Myocyte (in vitro differentiated cells): Measurements from ENCODE around the gene ARNT2. TPM values are rescaled to one million over a fixed set of nuclear protein-coding genes. Genes with fewer than 3 reads are reported as not detected.
"Not testable (repeated sequence)": the region's sequence is repeated elsewhere in the genome, so short reads cannot be mapped to it uniquely, and the experiment has no call there.

ENCODE experiments used
- DNase-seq: peaks from one replicate; pipeline ENCODE4 v3.0.0-alpha.2; 2012; ENCODE audit warnings: low read depth
- microRNA-seq: library from miRNA; unstranded; fragments of <30 nt; microRNA quantifications from one replicate; pipeline ENCODE4, GENCODE V29; 2016
- total RNA-seq: library from RNA; depleted of rRNA; stranded (reverse); fragments of >200 nt; gene quantifications from 2 replicates; pipeline ENCODE4 v1.2.3, GENCODE V29; 2014

The ARNT2 gene
- total RNA-seq, 1 donor from 2014 or later = 26.6 TPM

GRCh38 chr15:80643431-80643951 is 239.3 kb downstream of the ARNT2 start:
- no peak for DNase-seq

- no peak for DNase-seq
Observed at GRCh38 chr15:80645494-80646065, 241.4 kb downstream of the ARNT2 start.

GRCh38 chr15:80647424-80647823 is 243.2 kb downstream of the ARNT2 start:
- not testable (repeated sequence) for DNase-seq

Small RNA genes within 50 kb of the gene (microRNA-seq; reads per million reads assigned to microRNA genes)
- gene MIR5572 = not detected

Other genes with a start within 250 kb of the ARNT2 start
- not detected in 2 replicates for gene CTXND1, start 152.2 kb upstream of the ARNT2 start, total RNA-seq